Measurements from ENCODE around the gene CTTN. TPM values are rescaled to one million over a fixed set of nuclear protein-coding genes. Genes with fewer than 3 reads are reported as not detected.

CTTN gene
- total RNA-seq, 1 experiment from 2014 or later: 1,035 TPM

DNA sequence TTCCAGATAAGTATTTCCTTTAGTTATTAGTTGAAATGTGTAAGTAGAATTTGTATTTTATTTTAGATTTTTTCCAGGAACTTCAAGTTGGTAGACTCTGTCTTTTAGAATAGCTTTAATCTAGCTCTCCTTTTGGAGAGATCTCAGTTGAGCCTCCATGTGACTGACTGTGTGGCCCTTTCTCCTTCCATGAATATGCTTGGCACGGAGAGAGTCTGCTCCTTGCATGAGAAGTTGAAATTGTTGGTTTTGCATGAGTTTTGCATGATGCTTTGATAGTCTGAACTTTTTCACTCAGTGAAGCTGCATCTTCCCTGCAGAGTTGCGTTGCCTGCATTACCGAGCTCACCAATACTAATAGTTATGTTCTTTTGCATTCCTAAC lies 32.8 kb upstream of the CTTN start:
- Histone ChIP-seq H3K9me3 (replicated peaks) (no peaks in the 10 kb centered on the region), H3K27ac (no peak overlapping the region), H3K4me1 (replicated peaks) (peaks cover 5% of the 10 kb centered on the region; the same call in 1 of the 2 replicates), H3K27me3 (replicated peaks) (no peaks in the 10 kb centered on the region), H3K36me3 (peaks cover 71% of the 10 kb centered on the region), H3K4me3 (no peak overlapping the region)
- peak in 1 of 2 experiments; percentile 28 for DNase-seq (ENCODE audit: low read depth in 1 of 2, low spot score in 2 of 2)

DNA sequence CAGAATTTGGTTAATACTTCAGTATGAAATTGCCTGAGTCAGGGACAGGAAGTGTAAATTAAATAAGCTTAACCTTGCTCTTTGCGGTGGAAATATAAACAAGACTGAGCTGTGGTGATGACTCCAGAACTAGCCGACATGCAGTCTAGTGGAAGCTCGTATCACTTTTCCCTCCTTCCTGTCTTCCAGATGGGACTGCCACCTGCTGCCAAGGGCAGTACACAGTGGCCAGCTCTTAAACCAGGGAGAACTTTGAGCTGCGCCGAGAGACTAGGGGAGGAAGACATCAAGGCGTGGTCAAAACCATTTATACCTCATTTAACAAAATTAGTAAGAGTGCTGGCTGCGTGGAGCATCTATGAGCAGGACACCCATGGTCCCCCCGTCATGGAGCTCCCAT lies 31.3 kb upstream of the CTTN start:
- peak; percentile 40 to 56 for DNase-seq (ENCODE audit: low read depth in 1 of 2, low spot score in 2 of 2)
- no peaks in the 10 kb centered on the region for H3K27me3 ChIP-seq (replicated peaks)
- H3K36me3 ChIP-seq: peaks cover 64% of the 10 kb centered on the region
- no peak overlapping the region for H3K27ac ChIP-seq
- no peaks in the 10 kb centered on the region for H3K9me3 ChIP-seq (replicated peaks)
- peaks cover 5% of the 10 kb centered on the region; the same call in 1 of the 2 replicates for H3K4me1 ChIP-seq (replicated peaks)
- no peak overlapping the region for H3K4me3 ChIP-seq

DNA sequence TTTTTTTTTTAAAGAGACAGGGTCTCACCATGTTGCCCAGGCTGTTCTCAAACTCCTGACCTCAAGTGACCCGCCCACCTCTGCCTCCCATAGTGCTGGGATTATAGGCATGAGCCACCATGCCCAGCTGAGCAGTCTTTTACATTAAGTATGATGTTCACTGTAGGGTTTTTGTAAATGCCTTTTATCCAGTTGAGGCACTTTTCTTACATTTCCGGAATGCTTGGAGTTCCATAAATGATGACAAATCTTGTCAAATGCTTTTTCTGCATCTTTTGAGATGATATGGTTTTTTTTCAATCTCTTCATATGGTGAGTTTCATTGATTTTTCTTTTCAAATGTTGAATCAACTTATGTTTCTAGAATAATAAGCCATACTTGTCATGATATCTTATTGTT lies 29.4 kb upstream of the CTTN start:
- Histone ChIP-seq H3K36me3 (peaks cover 64% of the 10 kb centered on the region), H3K4me1 (replicated peaks) (peaks cover 5% of the 10 kb centered on the region; the same call in 1 of the 2 replicates), H3K27ac (no peak overlapping the region), H3K27me3 (replicated peaks) (no peaks in the 10 kb centered on the region), H3K4me3 (no peak overlapping the region), H3K9me3 (replicated peaks) (no peaks in the 10 kb centered on the region)
- peak in 1 of 2 experiments; percentile 41 for DNase-seq (ENCODE audit: low read depth in 1 of 2, low spot score in 2 of 2)

DNA sequence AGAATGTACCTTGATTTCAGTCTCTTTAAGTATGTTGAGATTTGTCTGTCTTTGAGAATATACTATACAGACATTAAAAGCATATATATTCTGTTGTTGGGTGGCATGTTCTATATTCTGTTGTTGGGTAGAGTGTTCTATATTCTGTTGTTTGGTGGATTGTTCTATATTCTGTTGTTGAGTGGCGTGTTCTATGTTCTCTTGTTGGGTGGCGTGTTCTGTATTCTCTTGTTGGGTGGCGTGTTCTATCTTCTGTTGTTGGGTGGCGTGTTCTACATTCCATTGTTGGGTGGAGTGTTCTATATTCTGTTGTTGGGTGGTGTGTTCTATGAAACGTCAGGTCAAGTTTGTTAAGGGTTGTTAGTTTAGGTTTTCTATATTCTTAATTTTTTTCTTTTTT lies 27.1 kb upstream of the CTTN start:
- Histone ChIP-seq H3K9me3 (replicated peaks) (no peaks in the 10 kb centered on the region), H3K4me3 (no peak overlapping the region)
- peak in 1 of 2 experiments; percentile 41 for DNase-seq (ENCODE audit: low read depth in 1 of 2, low spot score in 2 of 2)

DNA sequence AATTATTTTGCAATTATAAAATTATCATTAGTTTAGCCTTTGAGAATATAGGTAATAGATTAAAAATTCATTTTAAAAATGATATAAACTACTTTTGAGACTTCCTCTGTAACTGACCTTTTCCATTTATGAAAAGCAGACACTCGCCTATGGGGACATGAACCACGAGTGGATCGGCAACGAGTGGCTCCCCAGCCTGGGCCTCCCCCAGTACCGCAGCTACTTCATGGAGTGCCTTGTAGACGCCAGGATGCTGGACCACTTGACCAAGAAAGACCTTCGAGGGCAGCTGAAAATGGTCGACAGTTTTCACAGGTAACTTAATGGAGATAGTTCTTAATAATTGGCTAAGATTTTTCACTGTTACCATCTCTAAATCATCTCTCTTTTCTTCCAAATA lies 26.3 kb upstream of the CTTN start:
- Histone ChIP-seq H3K27me3 (replicated peaks) (no peaks in the 10 kb centered on the region), H3K36me3 (peaks cover 68% of the 10 kb centered on the region), H3K27ac (no peak overlapping the region), H3K4me3 (no peak overlapping the region), H3K9me3 (replicated peaks) (no peaks in the 10 kb centered on the region), H3K4me1 (replicated peaks) (peaks cover under 1% of the 10 kb centered on the region; the same call in 1 of the 2 replicates)
- DNase-seq (ENCODE audit: low read depth in 1 of 2, low spot score in 2 of 2): no peak

More for the DNA sequence above, 27.1 kb upstream of the CTTN start:
- Histone ChIP-seq H3K27me3 (replicated peaks) (no peaks in the 10 kb centered on the region), H3K27ac (no peak overlapping the region), H3K4me1 (replicated peaks) (peaks cover 5% of the 10 kb centered on the region; the same call in 1 of the 2 replicates), H3K36me3 (peaks cover 61% of the 10 kb centered on the region)

DNA sequence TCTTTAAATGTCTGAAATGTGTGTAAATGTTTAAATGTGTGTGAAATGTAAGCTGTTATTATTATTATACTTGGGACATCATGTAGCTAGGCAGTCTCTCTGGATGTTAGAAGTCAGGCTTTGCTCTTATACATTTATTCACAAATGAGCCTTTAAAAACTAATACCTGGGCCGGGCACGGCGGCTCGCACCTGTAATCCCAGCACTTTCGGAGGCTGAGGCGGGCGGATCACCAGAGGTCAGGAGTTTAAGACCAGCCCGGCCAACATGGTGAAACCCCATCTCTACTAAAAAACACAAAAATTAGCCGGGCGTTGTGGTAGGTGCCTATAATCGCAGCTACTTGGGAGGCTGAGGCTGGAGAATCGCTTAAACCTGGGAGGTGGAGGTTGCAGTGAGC lies 21.7 kb upstream of the CTTN start:
- DNase-seq (ENCODE audit: low read depth in 1 of 2, low spot score in 2 of 2): no peak
- H3K27ac ChIP-seq: no peak overlapping the region
- H3K27me3 ChIP-seq (replicated peaks): no peaks in the 10 kb centered on the region
- H3K36me3 ChIP-seq: peaks cover 94% of the 10 kb centered on the region
- peaks cover 3% of the 10 kb centered on the region for H3K4me1 ChIP-seq (replicated peaks)
- H3K9me3 ChIP-seq (replicated peaks): no peaks in the 10 kb centered on the region
- H3K4me3 ChIP-seq: no peak overlapping the region

DNA sequence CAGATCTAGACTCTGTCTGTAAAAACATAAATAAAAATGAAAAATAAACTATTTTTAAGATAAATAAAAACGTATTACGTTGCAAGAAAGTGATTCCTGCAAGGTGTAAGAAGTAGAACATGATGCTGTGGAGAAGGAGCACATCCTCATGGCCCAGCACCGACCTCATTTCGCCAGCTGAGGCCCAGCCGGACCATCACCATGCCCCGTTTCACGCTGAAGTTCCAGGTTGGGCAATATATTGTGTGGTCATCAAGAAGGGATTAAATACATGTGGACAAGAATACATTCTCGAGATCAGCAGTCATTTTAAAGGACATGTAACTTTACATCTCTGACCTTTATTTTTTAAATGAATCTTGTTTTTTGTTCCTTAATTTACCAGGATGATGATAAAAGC lies 20.7 kb upstream of the CTTN start:
- H3K9me3 ChIP-seq (replicated peaks): no peaks in the 10 kb centered on the region
- H3K4me1 ChIP-seq (replicated peaks): peaks cover 11% of the 10 kb centered on the region
- H3K36me3 ChIP-seq: peaks cover 92% of the 10 kb centered on the region
- H3K27ac ChIP-seq: no peak overlapping the region
- no peak for DNase-seq (ENCODE audit: low read depth in 1 of 2, low spot score in 2 of 2)
- H3K4me3 ChIP-seq: no peak overlapping the region
- H3K27me3 ChIP-seq (replicated peaks): no peaks in the 10 kb centered on the region

DNA sequence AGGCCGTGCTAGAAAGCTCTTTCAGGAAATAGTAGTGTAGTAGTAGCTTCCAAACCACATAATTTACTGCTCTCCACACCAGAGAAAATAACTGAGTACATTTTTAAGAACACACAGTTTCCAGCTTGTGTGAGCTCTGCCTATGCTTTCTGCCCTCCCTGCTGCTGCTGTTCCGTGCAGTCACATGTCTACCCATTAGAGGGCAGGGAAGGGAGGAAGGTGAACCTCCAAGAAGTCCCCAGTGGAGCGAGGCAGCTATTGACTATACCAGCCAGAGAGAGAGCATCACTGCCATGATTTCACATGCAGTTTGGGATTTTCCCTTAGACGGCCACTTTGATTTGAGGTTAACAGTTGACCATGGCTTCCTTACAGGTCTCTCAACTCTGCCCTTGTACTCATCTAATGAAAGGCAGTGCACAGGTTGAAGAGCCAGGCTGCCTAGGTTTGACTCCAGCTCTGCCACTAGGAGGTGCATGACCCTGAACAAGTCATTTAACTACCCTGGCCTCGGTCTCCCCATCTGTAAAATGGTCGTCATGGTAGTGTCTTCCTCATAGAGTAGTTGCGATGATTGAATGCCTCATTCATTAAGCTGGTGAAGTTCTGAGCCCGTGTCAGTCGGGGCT lies 19.7 kb upstream of the CTTN start:
- no peak overlapping the region for H3K27ac ChIP-seq
- peaks cover 14% of the 10 kb centered on the region for H3K4me1 ChIP-seq (replicated peaks)
- no peaks in the 10 kb centered on the region for H3K27me3 ChIP-seq (replicated peaks)
- no peak overlapping the region for H3K4me3 ChIP-seq
- no peak for DNase-seq (ENCODE audit: low read depth in 1 of 2, low spot score in 2 of 2)
- H3K36me3 ChIP-seq: peaks cover 88% of the 10 kb centered on the region
- H3K9me3 ChIP-seq (replicated peaks): no peaks in the 10 kb centered on the region

DNA sequence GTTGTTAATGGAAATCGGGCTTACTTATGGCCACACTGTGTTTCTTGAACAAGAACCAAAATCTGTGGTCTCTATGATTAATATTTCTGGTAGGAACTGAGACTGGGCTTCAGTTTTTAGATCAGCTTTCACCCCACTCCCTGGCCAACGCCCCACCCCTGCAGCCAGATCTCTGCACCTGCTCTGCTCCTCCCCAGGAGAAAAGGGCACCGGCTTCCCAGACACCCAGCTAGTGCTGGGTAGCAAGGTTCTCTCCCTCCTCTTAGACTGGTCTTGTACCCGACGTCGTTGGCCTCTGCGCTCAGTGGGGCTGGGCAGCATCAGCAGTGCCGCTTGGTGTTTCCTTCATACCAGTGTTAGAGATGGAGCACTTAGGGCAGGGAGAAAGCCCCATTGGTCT lies 17.0 kb upstream of the CTTN start:
- Histone ChIP-seq H3K4me1 (replicated peaks) (peaks cover 14% of the 10 kb centered on the region), H3K27ac (peak overlapping the region; percentile 82), H3K4me3 (no peak overlapping the region), H3K9me3 (replicated peaks) (no peaks in the 10 kb centered on the region), H3K27me3 (replicated peaks) (no peaks in the 10 kb centered on the region), H3K36me3 (peaks cover 86% of the 10 kb centered on the region)
- no peak for DNase-seq (ENCODE audit: low read depth in 1 of 2, low spot score in 2 of 2)

DNA sequence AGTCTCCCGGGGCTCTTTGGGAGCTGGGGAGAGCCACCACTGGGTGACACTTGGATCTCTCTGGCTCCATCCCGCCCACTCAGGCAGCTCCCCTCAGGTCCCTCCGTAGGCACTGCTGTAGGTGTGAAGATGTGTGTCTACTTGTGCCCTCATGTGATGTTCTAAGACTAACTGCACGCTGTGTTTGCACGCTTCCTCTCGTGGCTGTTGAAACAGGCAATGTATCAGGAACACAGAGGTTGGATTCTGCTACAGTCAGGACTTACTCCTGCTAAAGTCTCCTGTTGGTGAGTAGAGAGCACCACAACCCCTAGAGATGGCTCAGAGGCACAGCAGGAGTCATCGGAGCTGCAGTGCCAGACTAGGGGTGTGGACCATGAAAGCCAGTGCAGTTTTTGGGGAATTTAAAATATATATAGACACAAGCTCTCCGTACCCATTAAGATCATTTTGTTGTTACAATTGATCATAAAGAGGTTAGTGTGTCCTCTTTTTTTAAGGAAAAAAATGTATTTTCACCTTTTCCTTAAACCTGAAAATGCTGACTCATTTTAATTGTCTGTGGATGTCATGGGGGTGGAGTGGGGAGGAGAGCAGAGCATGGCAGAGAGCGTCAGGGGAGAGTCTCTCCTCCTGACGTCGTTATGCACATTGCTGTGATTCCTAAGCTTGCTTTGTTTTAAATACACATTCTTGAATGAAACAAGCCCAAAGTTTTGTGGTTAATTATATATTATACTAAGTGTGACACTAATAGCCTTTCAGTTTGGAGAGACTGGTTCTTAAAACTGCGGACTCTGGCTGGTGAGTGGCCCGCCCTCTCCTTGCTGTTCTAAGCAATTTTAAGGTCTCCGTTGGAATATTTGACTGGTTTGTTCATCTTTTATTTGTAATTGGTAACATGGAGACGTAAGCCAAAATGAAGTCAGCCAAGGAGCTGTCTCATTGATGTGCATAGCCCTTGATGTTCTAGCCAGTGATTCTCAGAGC lies 16.2 kb upstream of the CTTN start:
- Histone ChIP-seq H3K27me3 (replicated peaks) (no peaks in the 10 kb centered on the region), H3K4me1 (replicated peaks) (peaks cover 14% of the 10 kb centered on the region), H3K4me3 (no peak overlapping the region), H3K9me3 (replicated peaks) (no peaks in the 10 kb centered on the region), H3K36me3 (peaks cover 82% of the 10 kb centered on the region), H3K27ac (peak overlapping the region; percentile 82)
- peak; percentile 80 to 91 for DNase-seq (ENCODE audit: low read depth in 1 of 2, low spot score in 2 of 2)

DNA sequence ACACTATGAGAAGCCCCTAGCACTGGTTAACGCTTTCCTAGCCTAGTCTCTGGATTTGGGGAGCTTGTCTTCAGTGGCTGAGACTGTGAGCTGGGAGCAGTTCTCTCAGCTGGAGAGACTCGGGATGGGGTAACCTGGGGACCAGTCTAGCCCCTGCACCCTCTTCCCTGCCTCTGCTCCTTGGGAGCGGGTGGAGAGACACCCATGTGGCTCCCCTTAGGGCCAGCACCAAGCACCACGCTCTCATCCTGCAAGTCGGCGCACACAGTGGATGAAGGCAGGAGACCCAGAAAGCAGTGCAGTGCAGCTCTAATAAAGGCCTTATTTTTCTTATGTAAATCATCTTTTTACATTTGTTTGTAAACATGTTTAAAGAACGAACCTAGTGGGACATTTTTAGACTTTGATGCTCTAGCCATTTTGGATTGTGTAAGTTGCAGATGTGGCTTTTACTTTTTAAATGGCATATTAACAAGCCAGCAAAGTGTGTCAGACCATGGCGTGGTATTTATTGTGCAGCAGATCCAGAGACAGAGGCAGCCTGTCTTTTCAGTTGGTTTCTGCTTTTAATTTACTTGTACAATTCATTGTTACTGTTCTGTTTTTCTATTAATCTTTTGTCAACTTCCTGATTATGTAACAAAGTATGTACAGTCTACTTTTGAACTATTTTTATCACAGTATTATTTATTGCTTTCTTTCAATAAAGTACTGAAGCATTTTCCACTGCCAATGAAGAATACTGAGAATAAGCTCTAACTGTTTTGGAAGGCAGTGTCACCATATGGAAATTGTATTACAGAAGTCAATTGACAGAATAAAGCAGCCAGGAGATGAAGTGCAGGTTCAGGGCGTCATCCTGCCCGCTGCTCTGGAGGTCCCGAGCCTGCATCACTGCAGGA lies 14.4 kb upstream of the CTTN start:
- Histone ChIP-seq H3K4me1 (replicated peaks) (peaks cover 14% of the 10 kb centered on the region), H3K27me3 (replicated peaks) (no peaks in the 10 kb centered on the region), H3K36me3 (peaks cover 74% of the 10 kb centered on the region), H3K9me3 (replicated peaks) (no peaks in the 10 kb centered on the region), H3K27ac (no peak overlapping the region), H3K4me3 (no peak overlapping the region)
- DNase-seq (ENCODE audit: low read depth in 1 of 2, low spot score in 2 of 2): no peak

DNA sequence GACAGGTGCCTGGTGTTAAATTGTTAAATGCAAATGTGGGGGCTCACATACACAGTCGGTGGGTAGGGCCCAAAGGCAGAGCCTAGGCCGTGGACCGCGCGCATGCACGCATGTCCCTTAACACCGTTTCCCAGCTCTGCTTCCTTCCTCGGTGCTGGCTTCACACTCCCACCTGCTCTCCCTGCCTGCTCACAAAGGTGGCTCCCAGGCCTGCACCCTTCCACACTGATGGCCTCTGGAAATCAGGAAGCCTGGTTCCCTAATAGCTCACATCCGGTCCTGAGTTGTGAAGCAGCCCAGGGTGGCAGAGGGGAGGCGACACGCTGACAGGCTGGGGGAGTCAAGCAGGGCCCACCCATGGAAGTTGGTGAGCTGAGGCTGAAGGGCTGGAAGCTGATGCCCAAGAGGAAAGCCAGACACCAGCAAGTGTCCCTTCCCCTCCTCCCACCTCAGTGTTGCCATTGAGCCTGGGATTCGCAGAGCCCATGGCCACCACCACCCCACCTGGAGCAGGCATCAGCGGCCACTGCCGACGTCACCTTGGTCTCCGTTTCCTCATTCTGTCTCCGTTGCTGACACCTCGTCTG lies 13.7 kb upstream of the CTTN start:
- Histone ChIP-seq H3K4me3 (no peak overlapping the region), H3K4me1 (replicated peaks) (peaks cover 14% of the 10 kb centered on the region), H3K9me3 (replicated peaks) (no peaks in the 10 kb centered on the region), H3K27me3 (replicated peaks) (no peaks in the 10 kb centered on the region), H3K27ac (no peak overlapping the region), H3K36me3 (peaks cover 69% of the 10 kb centered on the region)
- DNase-seq (ENCODE audit: low read depth in 1 of 2, low spot score in 2 of 2): no peak

DNA sequence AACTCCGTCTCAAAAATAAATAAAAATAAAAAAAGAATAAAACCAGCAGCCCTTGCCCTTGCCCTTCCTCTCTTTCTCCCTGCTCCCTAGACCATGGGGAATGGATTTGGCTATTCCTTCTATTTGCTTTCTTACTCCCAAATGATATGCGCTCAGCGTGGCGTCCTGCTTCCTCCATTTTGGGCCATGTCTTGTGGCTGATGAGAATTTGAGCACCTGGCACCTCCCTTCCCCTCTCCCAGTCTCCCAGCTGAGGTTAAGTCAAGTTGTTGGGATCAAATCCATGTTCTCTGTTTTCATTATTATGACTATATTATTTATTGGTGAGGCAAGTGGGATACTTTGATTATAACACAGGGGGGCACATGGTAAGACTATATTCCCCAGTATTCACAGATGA lies 10.8 kb upstream of the CTTN start:
- Histone ChIP-seq H3K9me3 (replicated peaks) (no peaks in the 10 kb centered on the region), H3K27me3 (replicated peaks) (no peaks in the 10 kb centered on the region), H3K27ac (no peak overlapping the region), H3K36me3 (peaks cover 60% of the 10 kb centered on the region), H3K4me3 (no peak overlapping the region), H3K4me1 (replicated peaks) (peaks cover 3% of the 10 kb centered on the region)
- DNase-seq (ENCODE audit: low read depth in 1 of 2, low spot score in 2 of 2): no peak

Measured in SJSA1 (cell line).